Activated T-helper 1 cell treated with anti-CD3 and anti-CD28 coated beads, Interleukin-2, amount 50 U/mL, for 16 hours (primary cell): Measurements from ENCODE around the gene ELMOD3.
A peak's percentile ranks its signal among the peaks of the same experiment; 100 is the strongest.
"Not testable (repeated sequence)": the region's sequence is repeated elsewhere in the genome, so short reads cannot be mapped to it uniquely, and the experiment has no call there.

ENCODE experiments used
- DNase-seq, 2 donors: peaks; one replicate each; pipeline ENCODE4 v3.0.0-alpha.2; 2020; ENCODE audit warnings: low read depth in 1 of 2, low spot score in 1 of 2

The ELMOD3 gene

GRCh38 chr2:85354286-85355072 is at the start of gene ELMOD3, which contains the start of gene RETSAT:
TSS of gene ELMOD3 (plus strand) at chr2:85354769. CDS start at chr2:85357199, 2,430 bp downstream.
TSS of gene RETSAT (minus strand) at chr2:85354528. CDS start at chr2:85354507, 21 bp downstream.
- peak; percentile 85 to 93 for DNase-seq

- DNase-seq, result no peak
These were observed 47.1 kb upstream of the ELMOD3 start for GRCh38 chr2:85307527-85307897.

GRCh38 chr2:85308201-85308600 is 46.4 kb upstream of the ELMOD3 start:
- no peak for DNase-seq

GRCh38 chr2:85308896-85309555 is 45.5 kb upstream of the ELMOD3 start:
- no peak for DNase-seq

- no peak for DNase-seq
These were observed 44.8 kb upstream of the ELMOD3 start for GRCh38 chr2:85309699-85310321.

- DNase-seq, result no peak
These were observed 44.2 kb upstream of the ELMOD3 start for GRCh38 chr2:85310330-85310729.

GRCh38 chr2:85312404-85312803 is 42.2 kb upstream of the ELMOD3 start:
- no peak for DNase-seq

- no peak for DNase-seq
These were observed 39.7 kb upstream of the ELMOD3 start for GRCh38 chr2:85314884-85315242.

GRCh38 chr2:85315921-85316320 is 38.6 kb upstream of the ELMOD3 start:
- not testable (repeated sequence) for DNase-seq

GRCh38 chr2:85318222-85319074 is 36.1 kb upstream of the ELMOD3 start:
- DNase-seq, result no peak

GRCh38 chr2:85319796-85320195 is 34.8 kb upstream of the ELMOD3 start:
- no peak for DNase-seq

GRCh38 chr2:85323351-85323987 is 31.1 kb upstream of the ELMOD3 start:
- DNase-seq, result no peak

GRCh38 chr2:85323988-85324367 is 30.6 kb upstream of the ELMOD3 start:
- DNase-seq, result not testable (repeated sequence)

- no peak for DNase-seq
These were observed 29.7 kb upstream of the ELMOD3 start for GRCh38 chr2:85324639-85325465.

GRCh38 chr2:85325466-85325811 is 29.1 kb upstream of the ELMOD3 start:
- no peak for DNase-seq

- DNase-seq, result peak in 1 of 2 donors; percentile 19
These were observed 28.0 kb upstream of the ELMOD3 start for GRCh38 chr2:85326406-85327159.

GRCh38 chr2:85327160-85327821 is 27.3 kb upstream of the ELMOD3 start:
- peak; percentile 16 to 41 for DNase-seq

- DNase-seq, result peak; percentile 86 to 87
These were observed 26.5 kb upstream of the ELMOD3 start, which contains the start of gene TGOLN2 for GRCh38 chr2:85327822-85328617. TSS of gene TGOLN2 (minus strand) at chr2:85327989. CDS start at chr2:85327962, 27 bp downstream.
